GM19397 (cell line): ENCODE measurements around the gene HOXC9.

ENCODE experiments used
- ATAC-seq: cut with Tn5 transposase; IDR thresholded peaks from one replicate; pipeline ENCODE4 v1.9.1; 2021; ENCODE audit warnings: mild to moderate bottlenecking, moderate library complexity; ENCODE audit not compliant: unreplicated experiment

HOXC9 gene

DNA sequence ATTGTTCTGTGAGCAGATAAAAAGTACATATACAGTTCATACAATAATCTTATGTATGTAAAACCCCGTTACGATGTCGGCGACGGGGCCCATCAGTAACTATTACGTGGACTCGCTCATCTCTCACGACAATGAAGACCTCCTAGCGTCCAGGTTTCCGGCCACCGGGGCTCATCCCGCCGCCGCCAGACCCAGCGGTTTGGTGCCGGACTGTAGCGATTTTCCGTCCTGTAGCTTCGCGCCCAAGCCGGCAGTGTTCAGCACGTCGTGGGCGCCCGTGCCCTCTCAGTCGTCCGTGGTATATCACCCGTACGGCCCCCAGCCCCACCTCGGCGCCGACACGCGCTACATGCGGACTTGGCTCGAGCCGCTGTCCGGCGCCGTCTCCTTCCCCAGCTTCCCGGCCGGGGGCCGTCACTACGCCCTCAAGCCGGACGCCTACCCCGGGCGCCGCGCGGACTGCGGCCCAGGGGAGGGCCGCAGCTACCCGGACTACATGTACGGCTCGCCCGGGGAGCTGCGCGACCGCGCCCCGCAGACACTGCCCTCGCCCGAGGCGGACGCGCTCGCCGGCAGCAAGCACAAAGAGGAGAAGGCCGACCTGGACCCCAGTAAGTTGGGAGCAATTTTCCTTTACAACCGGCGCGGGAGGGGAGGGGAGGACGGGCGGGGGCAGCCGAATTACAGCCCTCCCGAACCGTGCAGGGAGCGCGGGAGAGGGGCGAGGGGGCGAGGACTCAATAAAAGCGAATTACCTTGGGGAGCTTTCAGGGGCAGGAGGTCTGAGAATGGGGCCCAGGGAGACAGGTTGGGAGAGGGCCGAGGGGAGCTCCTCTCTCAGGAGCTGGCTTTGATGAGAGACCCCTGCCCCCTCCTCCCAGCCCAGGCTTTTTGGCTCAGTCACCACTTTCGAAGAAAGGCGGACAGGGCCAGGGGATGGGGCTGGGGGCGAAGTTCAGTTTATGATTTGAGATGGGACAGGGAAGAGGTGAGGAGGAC, at the start of gene HOXC9:
TSS of gene HOXC9 (plus strand) at position 46 of the 999 bp plus-strand sequence. CDS start at position 74, 28 bp downstream.
- ATAC-seq, result no peak

DNA sequence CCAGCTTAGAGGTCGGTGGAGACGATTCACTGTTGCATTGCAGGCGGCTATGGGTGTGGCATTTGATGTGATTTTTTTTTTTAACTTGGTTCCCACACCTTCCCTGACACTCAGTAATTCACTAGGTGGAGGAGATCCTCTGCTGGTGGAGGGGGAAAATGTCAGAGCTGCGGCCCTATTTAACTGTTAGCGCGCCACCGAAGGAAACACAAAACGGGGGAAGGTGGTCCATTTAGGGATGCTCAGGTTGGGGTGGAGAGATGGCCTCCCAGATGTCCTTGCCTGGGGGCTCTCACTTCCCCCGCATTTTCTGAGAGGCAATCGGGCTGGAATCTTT, 49.6 kb upstream of the HOXC9 start:
- no peak for ATAC-seq

DNA sequence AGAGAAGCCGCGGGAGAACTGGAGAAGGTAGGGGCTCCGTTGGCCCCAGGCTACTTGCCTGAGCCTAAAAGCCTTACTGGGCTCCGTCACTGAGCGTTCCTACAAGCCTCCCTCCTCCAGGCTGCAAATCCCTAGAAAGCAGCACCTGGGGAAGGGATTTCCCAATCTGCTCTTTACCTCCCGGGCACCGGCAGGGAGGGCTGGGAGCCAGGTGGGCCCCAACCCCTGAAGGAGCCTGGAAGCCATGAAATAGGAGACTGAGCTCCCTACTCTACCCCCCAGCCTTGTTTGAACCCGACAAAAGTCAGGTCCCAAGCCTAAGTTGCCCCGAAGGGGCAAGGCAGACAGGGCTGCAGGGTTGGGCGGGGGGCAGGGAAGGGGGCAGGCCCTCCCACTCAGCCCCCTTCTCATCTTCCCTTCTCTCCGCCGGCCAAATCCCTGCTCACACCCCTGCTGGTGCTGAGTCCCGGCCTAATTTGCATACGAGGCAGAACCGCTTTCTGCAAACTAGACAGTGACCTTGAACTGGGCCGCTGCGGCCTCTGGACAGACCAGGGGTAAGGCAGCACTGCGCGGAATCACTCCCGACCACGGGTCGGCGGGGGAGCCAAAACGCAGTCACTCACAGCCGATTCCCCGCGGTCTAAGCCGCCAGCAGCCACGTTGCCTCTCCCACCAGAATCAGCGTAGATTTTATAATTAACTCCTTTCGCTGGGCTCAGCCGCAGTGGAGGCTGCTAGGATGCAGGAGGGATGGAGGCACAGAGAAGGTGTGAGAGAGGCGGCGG, 49.0 kb upstream of the HOXC9 start:
- ATAC-seq, result no peak

DNA sequence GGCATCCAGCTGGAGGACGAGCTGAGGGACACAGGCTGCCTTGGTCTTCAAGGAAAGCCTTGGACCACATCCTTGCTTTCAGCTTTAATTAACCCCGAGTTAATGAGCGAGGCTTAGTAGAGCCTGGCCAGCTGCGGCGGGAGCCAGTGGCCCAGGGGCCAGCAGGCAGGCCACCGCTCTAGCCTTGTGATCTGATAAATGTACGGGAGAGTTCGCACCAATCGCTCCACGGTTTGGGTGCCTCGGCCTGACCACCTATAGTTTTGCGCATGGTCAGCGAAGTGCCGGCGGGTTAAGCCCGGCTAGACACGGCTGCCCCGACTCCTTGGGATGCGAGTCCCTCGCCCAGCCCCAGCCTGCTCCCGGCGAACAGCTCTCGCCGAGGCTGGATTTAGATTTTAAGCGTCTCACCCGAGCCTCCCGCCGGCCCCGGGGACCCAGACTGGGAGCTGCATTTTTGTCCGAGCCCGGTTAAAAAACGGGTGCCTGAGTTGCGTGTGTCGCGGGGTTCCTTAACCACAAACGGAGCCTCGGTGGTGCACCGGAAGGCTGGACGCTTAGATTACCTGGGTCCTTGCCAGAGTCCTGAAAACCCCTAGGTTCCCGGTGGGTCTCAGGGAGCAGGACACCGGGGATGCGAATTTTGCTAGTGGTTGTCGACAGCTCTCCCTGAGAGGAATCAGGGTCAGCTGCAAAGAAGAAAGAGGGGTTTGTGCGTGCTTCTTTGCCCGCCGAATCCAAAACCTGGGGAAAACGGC, 48.2 kb upstream of the HOXC9 start:
- no peak for ATAC-seq

DNA sequence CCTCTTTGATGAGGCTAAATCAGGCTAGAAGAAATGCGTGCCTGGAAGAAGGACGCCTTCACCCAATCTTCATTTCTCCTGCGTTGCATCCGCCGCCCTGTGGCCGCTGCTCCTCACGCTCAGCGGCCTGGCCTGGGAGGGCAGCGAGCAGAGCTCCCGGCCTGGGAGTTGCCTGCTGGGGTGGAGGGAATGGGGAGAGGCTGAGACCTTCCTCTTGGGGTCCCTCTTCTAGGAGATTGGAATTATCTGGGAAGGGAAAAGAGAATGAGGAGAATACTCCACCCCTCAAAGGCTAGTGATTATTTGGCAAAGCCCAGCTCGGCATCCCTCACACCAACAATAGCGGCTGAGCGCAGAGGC, 47.6 kb upstream of the HOXC9 start:
- no peak for ATAC-seq

DNA sequence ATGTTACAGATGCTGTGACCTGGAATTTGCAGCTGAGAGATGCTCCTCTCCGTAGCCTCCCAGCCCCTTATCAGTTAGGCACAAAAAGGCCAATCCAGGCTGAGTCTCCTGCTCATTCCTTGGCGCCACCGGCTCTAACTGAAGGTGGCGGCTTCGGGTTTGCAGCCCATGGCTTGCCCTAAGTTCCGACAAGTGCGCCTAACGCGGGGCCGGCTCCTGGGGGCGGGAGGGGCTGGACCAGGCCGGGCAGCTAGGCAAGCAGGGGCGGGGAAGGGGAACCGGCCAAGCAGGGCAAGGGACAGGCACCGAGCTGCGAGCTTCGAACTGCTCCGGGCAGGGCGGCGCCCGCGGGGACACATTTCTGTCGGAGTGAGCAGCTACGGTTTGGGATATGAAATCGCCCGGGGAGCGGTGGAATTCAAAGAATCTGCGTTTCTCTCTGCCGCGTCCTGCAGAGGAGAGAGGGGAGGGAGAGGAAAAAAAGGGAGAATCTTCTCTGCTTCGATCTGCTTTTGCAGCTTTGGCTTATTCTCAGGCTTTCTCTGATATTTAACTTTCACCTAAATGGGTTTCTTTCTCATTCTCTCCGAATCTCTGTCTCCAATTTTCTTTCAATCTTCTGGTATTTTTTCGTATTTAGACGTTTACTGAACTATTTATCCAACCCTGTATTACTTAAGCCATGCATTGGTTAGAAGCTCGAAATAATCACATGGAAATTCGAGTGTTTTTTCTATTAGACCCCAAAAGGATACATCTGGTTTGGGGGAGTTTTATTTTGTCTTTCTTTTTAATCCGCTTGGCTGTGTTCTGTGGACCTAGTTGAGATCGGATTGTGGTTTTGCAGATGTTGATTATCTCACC, 46.9 kb upstream of the HOXC9 start:
- no peak for ATAC-seq

DNA sequence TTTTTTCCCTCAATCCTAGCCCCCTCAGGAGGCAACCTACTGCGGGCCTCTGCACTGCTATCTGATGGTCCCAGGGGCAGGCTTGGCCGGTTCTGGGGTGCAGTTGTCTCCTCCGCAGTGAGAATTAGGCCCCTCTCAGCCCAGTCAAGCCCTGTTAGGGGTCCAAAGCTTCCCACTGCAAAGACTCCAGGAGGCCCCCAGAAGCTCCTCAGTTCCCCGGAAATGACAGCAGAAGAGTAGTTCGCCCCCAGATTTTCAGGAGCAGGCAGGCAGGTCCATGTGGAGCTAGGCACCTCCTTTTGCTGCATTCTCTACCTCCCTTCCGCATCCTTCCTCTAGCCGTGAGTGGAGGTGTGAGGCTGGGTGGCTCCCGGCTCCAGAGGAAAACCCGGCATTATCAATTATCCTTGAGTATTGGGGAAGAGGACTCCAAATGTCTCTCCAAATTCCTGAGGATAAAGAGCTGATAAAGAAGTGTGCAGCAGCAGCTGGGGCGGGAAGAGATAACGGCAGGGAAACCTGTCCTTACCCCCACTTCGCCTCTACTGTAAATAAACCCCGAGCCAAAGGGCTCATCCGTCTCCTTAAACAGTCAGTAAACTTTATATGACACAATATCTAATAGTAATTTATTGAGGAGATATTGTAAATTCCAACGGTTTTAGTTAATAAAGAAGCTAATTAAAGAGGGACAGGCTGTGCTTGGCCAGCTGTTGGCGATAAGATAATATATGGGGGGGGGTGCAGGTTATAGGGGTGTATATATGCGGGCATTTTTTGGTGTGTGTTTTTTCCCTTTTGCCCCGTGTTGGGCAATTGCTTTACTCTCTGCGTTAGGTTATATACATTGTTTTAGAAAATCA, 45.9 kb upstream of the HOXC9 start:
- ATAC-seq, result no peak

DNA sequence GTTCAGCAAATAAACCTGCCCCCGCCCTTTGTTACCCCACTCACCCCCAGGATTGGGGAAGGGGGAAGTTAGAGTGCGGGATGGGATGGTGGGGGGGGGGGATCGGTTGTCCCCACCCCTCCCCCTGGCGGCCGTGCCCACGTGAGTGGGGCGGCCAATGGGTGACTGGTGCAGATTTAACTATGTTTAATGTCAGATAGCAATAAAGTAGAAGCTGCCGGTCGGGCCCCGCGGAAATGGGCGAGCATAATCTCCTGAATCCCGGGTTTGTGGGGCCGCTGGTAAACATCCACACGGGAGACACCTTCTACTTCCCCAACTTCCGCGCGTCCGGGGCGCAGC, 45.3 kb upstream of the HOXC9 start, which contains the start of gene HOXC12:
TSS of gene HOXC12 (plus strand) at position 210 of the 342 bp plus-strand sequence. CDS start at position 237, 27 bp downstream.
- ATAC-seq, result no peak

DNA sequence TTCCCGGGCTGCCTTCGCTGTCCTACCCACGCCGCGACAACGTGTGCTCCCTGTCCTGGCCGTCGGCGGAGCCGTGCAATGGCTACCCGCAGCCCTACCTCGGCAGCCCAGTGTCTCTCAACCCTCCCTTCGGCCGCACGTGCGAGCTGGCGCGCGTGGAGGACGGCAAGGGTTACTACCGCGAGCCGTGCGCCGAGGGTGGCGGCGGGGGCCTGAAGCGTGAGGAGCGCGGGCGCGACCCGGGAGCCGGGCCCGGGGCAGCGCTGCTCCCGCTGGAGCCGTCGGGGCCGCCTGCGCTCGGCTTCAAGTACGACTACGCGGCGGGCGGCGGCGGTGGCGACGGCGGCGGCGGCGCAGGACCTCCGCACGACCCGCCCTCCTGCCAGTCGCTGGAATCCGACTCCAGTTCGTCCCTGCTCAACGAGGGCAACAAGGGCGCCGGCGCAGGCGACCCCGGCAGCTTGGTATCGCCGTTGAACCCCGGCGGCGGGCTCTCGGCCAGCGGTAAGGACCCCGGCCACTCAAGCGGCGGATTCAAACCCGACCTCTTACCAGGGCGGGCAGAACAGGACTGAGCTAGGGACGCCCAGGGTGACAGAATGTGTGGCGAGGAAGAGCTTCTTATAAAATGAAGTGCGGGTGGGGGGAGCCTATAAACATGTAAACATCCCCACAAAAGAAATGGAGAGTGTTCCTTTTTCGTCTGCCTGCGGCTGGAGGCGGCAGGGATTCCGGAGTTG, 44.8 kb upstream of the HOXC9 start:
- no peak for ATAC-seq

DNA sequence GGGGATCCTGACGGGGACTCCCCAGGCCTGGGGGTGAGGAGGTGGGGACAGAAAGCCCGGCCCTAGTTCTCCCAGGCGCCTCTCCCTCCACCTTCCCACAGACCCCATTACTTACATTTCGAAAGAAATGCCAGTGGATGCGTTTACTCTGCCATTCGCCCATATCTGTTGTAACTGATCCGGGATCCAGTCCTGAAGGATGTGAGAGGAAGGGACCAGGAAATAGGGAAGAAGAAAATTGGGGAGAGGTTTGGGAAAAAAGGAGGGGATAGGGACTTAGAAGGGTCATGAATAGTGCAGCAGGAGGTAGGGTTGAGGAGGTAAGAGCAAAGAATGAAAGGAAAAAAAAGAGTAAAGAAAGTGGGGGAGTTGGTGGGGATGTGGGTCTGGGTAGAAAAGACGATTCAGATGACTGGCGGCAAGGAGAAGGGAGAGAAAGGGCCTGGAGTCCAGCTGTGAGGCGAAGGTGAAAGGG, 44.1 kb upstream of the HOXC9 start:
- no peak for ATAC-seq

DNA sequence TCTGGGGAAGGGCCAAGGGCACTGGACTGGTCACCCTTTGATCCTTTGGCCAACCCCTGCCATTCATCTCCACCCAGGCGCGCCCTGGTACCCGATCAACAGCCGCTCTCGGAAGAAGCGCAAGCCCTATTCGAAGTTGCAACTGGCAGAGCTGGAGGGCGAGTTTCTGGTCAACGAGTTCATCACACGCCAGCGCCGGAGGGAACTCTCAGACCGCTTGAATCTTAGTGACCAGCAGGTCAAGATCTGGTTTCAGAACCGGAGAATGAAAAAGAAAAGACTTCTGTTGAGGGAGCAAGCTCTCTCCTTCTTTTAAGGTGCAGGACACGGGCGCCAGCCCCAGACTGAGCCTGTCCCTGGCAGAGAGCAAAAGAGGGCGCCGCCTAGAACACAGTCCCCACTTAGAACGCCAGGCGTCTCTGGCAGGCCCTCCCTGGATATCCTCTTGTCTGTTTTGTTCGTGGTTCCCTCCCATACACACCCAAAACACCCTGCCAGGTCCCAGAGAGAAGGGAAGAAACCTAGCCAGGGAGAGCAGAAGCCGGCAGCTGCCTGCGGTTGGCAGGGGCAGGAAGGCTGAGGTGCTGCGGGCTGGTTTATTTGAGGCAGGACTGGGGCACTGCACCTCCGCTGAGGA, 43.6 kb upstream of the HOXC9 start:
- no peak for ATAC-seq

DNA sequence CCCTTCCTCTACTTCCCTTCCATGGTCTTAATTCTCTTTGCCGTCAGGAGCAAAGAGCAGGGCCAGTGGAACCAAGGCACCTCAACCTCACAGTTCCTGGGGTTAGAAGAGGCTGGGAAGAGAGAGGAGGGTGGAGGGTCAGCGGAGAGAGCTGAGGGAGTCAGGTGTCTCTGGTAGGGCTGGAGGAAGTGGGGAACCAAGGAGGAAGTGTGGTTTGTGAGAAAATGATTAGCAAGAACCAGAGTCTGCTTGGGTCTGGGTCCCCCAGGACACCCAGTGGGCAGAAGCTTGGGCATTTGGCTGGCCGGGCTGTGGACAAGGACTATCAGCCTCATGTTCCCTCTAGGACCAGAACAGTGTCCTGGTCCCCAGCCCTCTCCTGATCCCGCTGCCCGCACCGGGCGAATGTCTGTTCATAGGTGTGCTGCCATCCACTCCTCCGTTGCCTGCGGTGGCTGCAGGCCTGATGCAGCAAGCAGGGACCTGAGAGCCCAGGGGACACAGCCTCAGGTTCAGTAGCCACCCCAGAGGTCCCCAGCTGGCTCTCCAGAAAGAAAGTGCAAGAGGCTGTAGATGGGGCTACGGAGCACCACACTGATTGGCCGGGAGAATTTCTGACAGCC, 42.9 kb upstream of the HOXC9 start:
- no peak for ATAC-seq

DNA sequence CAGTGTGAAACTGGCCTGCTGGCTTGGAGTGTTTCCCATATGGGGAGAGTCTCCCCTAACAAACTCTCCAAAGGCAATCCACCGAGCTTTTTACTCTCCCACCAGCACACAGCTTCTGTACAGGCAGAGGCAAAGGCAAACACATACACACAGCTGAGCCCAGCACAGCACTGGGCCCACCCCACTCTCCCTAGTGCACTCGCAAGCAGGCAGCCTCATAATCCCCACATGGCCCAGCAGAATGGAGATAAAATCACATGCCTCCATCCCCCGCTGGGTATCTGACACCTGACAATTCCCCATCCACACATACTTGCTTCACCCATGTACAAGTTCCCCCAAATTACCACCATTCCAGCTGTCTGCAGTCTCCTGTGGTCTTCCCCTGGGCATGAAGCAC, 41.8 kb upstream of the HOXC9 start:
- no peak for ATAC-seq

DNA sequence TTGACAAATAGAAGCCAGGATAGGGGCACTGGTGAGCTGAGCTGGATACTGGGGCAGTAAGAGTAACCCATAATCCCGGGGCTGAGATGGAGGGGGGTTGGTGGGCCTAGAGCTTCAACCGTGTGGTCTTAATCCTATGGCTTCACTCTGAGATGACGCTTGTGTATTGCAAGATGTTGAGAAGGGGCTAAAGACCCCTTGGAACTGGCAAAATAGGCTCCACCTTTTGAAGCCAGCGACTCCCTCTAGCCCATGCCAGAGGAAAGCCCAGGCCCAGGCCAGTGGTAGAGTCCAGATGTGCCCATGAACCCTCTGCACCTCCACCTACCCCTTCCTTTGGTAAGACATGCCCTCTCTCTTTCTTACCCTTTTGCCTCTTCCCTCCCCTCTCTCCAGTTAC, 40.6 kb upstream of the HOXC9 start:
- ATAC-seq, result no peak

DNA sequence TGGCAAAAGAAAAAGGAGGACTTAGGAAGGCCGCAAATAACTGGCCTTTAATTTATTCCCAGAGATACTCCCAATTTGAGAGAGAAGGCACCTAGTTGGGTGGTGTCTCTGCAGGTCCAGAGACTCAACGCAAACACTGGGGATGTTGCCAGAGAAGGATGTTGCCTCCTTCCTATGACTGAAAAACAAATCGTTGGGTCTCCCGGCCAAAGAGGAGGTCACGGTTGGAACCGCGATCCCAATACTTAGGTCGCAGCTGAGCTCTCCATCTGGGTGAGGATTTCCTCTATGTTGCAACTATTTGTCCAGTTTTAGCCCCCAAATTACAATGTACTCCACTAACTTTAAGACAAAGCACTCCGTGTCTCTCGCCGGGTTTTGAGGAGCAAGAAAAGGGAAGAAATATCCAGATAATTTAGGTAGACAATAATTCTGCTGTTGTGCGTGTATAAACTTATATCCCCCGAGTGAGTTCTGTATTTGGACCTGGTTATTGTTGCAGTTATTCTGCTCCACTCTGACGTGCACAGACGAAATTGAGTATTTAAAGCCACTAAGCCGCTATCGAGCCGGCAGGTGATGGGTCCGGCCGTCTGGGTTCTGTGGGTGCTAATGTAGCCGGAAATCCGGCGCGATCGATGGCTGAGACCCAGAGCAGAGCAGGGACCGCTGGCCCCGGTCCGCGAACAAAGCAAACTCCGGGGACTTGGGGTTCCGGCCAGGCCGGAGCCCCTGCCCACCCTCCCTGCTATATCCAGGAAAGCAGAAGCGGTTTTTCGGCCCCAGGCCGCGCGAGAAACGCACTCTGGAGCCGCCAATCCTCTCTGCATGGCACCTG, 39.6 kb upstream of the HOXC9 start:
- no peak for ATAC-seq

DNA sequence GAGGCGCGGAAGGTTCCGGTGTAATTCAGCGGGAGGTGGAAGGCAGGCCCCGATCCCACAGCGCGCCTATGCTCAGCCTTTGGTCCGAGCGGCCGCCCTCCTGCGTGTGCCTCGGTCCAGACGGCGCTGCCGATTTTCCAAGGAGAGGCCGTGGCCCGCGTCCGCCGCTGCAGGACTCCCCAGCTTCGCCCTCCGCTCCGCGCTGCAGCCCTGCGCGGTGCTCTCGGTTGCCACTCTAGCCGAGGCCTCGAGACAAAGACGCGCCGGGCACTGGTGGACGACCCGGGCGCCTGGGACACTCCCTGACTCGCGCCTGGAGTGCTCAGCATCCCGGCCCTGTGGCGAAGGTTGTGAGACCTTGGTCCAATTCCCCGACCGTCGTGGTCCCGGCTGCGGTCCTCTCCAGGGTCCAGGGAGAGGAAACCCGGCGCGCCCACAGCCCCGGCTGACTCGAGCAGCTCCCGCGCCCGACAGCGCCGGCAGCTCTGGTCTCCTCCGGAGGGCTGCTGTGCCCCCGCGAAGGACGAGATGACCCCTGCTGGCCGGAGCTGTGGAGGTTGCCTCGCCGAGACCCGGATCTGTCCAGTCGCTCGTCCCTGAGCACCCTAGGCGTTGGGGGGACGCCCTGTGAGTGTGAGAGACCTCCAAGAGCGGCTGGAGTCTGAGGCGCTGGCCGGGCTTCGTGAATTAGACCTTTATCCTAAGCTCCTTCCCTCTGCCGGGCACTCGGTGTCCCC, 38.8 kb upstream of the HOXC9 start:
- no peak for ATAC-seq
